ENCODE results near the gene NBEA.

DNA sequence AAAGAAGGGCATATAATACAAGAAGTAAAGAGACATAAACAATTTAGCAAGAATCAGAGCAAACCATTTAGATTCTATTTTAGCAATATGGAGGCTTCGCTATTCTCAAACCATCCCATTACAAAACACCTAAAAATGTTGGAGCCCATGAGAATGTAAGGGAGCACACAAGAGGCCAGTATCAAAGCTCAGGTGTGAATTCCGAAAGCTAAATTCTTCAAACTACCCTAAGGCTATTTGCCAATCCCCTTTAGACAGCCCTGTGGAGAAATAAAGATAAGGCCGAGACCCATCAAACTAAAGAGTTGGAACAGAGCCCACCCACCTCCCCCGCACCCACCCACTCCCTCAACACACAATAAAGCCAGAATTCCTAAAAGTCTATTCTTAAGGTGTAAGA lies 745.3 kb downstream of the NBEA start:
- TF ChIP-seq, protein P1, sequence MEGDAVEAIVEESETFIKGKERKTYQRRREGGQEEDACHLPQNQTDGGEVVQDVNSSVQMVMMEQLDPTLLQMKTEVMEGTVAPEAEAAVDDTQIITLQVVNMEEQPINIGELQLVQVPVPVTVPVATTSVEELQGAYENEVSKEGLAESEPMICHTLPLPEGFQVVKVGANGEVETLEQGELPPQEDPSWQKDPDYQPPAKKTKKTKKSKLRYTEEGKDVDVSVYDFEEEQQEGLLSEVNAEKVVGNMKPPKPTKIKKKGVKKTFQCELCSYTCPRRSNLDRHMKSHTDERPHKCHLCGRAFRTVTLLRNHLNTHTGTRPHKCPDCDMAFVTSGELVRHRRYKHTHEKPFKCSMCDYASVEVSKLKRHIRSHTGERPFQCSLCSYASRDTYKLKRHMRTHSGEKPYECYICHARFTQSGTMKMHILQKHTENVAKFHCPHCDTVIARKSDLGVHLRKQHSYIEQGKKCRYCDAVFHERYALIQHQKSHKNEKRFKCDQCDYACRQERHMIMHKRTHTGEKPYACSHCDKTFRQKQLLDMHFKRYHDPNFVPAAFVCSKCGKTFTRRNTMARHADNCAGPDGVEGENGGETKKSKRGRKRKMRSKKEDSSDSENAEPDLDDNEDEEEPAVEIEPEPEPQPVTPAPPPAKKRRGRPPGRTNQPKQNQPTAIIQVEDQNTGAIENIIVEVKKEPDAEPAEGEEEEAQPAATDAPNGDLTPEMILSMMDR (IDR thresholded peaks at IDR 0.05), result no peak
- no peak for TF ChIP-seq POLR2A (IDR thresholded peaks at IDR 0.05)
